ENCODE measurements around the gene VDR. TPM values are rescaled to one million over a fixed set of nuclear protein-coding genes. Genes with fewer than 3 reads are reported as not detected.

Gene VDR
- total RNA-seq, 4 donors from 2014 or later, result 1.9 to 6.0 (median 3.6) TPM

DNA sequence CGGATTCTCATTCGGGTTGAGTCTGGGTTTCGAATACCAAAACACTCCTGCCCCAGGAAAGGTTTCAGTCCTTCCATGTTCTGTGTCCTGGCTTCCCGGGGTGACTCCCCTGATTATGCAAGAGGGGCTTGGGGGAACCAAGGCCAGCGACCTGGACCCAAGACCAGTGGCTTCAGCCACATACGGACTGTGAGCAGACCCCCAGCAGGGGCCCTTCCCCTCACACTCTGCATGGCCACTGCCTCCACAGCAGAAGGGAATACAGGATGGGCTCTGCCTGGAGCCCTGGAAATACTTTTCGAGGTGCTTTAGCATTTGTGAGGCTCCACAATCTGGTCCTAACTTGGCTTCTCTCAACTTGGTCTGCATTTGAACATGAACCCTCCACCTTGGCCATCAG, 104.2 kb downstream of the VDR start:
- TF ChIP-seq, protein P1, sequence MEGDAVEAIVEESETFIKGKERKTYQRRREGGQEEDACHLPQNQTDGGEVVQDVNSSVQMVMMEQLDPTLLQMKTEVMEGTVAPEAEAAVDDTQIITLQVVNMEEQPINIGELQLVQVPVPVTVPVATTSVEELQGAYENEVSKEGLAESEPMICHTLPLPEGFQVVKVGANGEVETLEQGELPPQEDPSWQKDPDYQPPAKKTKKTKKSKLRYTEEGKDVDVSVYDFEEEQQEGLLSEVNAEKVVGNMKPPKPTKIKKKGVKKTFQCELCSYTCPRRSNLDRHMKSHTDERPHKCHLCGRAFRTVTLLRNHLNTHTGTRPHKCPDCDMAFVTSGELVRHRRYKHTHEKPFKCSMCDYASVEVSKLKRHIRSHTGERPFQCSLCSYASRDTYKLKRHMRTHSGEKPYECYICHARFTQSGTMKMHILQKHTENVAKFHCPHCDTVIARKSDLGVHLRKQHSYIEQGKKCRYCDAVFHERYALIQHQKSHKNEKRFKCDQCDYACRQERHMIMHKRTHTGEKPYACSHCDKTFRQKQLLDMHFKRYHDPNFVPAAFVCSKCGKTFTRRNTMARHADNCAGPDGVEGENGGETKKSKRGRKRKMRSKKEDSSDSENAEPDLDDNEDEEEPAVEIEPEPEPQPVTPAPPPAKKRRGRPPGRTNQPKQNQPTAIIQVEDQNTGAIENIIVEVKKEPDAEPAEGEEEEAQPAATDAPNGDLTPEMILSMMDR (IDR thresholded peaks at IDR 0.05; ENCODE audit: low read depth), result no peak

DNA sequence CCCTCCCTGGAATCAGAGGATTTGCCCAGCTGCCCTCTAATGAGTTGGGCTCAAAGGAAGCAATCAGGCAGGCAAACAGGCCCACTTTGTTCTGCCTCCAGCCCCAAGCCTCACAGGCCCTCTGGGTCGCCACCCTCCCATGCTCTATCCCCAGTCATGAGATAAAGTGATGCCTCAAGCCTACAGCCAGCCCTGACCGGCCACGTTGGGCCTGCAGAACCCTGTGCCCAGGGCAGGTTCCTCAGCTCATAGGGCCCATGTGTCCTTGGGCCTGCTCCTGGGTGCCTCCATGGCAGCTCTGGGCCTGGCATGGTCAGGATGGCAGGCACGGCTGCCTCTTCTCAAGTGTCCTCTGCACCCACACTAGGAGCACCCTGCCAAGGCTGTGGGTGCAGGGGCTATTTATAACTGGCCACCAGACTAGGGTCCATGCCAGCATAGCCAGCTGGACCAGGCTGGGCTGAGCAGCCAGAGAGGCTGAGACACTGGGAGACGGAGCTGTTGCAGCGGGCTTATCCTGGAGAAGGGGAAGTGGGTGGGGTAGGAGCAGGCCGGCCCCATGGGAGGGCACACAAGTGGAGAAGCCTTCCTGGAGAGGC, 105.3 kb downstream of the VDR start:
- TF ChIP-seq, protein P1 (IDR thresholded peaks at IDR 0.05; ENCODE audit: low read depth), result no peak

DNA sequence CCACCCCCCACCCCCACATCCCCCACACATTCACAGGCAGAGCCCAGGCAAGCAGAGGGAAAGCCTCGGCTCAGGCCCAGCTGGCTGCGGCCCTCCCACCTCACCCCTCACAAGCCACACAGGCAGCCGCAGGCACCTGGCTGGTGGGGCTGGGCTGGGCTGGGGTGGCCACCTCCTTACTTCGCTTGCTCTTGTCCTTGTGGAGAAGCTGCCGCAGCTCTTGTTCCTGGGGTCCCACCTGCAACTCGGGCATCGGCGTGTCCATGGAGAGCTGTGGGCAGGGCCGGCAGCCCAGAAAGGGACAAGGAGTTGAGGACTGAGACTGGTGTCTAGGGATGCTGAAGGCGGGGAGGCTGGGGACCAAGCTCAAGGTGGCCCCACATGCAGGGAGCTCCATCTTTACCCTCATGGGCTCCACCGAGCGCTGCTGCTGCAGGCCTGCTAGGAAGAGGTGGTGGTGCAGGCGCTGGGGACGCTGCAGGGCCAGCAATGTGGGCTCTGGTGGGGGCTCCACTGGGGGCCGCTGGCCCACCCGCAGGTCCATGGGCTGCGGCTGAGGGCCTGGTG, 106.3 kb downstream of the VDR start:
- TF ChIP-seq, protein P1 (IDR thresholded peaks at IDR 0.05; ENCODE audit: low read depth), result no peak

DNA sequence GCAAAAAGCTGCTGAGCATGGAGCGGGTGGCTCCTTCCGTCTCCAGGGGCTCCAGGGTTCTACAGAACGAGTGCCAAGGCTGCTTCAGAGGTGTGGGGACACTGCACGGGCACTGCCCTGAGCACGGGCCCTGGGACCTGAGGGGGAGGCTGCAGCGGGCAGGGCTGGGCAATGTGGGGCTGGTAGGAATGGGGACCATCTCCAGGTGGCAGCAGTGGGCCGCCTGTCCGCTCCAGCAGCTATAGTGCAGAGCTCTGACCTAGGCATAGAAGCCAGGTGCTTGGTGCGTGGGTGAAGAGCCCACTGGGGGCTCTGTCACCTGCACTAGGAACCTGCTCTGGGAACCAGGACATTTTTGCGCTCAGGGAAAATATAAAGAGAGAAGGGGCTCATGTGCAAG, 107.4 kb downstream of the VDR start:
- TF ChIP-seq, protein P1 (IDR thresholded peaks at IDR 0.05; ENCODE audit: low read depth), result no peak

DNA sequence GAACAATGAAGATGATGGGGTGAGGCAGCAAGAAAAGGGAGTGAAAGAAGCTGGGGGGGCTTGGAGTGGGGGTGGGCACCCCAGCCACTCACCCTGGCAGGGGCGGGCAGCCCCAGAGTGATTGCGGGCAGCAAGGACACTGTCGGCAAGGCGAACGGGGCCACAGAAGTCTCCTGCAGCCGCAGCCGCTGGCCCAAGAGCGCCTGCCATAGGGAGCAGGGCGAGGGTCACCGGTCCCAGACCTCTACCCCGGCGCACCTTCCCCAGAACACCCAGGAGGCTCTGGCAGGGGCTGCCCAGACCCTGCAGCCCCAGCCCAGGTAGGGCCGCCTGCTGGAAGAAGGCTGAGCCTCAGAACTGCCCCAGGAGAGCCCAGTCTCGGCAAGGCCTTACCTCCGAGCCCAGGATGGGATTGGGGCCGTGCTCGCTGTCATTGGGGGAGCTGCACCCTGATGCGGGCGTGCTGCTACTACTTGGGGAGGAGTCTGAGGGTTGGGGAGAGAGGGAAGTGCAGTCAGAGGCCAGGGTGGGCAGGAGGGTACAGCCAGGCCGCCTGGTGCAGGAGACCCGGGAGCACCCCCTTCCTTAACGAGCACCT, 108.9 kb downstream of the VDR start:
- TF ChIP-seq, protein P1 (IDR thresholded peaks at IDR 0.05; ENCODE audit: low read depth), result no peak

DNA sequence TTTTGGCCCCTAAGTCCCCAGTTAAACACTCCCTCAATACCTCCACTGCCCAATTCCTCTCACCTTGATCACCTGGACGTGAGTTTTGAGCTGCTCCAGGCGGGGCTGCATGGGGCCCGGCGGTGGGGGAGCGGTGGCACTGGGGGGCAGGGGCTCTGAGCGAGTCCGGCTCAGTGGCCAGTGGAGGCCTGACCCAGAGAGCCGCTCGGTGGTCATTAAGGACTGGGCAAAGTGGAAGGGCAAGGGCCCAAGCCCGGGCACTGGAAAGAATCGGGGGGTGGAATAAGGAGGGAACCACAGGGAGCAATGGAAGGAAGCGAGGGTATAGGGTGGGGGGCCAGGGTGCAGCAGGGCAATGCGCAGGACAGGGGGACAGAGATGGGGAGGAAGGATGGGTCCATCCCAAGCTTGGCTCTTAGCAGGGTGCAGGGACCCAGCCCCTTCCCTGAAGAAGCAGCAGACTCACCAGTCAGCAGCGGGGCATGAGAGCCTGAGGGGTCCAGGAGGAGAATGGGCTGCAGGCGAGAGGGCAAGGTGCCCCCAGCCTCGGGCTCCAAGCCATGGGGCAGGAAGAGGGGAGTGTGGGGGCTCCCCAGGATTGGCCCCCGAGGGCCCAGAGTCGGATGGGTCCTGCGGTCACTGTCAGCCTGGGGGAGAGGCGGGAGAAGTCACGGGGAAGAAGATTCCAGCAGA, 109.5 kb downstream of the VDR start:
- TF ChIP-seq, protein P1 (IDR thresholded peaks at IDR 0.05; ENCODE audit: low read depth), result no peak

DNA sequence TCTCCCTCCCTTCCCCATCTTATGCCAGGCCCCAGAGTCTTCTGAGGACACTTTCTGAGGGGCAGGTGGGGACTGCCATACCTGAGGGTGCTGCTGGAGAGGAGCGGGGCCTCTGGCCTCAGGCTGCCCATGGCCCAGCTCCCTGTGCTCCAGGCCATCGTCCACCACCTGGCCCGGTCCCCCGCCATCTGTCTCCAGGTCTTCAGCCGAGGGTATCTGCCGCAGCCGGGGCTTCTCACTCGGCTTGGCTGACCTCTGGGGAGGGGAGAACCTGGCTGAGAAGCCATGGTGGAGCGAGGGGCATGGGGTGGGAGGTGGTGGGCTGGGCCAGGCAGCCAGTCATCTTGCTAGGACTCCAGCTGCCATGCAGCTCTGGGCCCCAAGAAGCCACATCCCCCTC, 110.1 kb downstream of the VDR start:
- TF ChIP-seq, protein P1 (IDR thresholded peaks at IDR 0.05; ENCODE audit: low read depth), result no peak
